HepG2 (cell line): ENCODE results near the gene SLC2A10. TPM values are rescaled to one million over a fixed set of nuclear protein-coding genes. Genes with fewer than 3 reads are reported as not detected.

Source experiments
- BHLHE40 ChIP-seq: IDR thresholded peaks from 2 replicates; pipeline ENCODE4 v1.6.1; 2011; ENCODE audit warnings: low read length, improper control_type of control experiment
- KMT2B ChIP-seq: IDR thresholded peaks from 2 replicates; pipeline ENCODE4 v1.6.1; 2016; ENCODE audit warnings: missing genetic modification reagents, missing compliant biosample characterization
- MED13 ChIP-seq: sonication (generic); formaldehyde crosslinking; IDR thresholded peaks from 2 replicates; pipeline ENCODE4 v1.5.0; 2020; ENCODE audit warnings: missing genetic modification reagents
- TOPORS ChIP-seq: sonication (generic); formaldehyde crosslinking; IDR thresholded peaks from 2 replicates; pipeline ENCODE4 v1.8.0; 2023; ENCODE audit warnings: mild to moderate bottlenecking, missing genetic modification reagents
- ZMYM2 ChIP-seq: sonication (generic); formaldehyde crosslinking; IDR thresholded peaks from 2 replicates; pipeline ENCODE4 v1.8.0; 2022; ENCODE audit warnings: mild to moderate bottlenecking, missing genetic modification reagents
- ZNF260 ChIP-seq: sonication (generic); formaldehyde crosslinking; IDR thresholded peaks from 2 replicates; pipeline ENCODE4 v1.4.0; 2020; ENCODE audit warnings: missing genetic modification reagents, low read depth, mild to moderate bottlenecking, borderline replicate concordance
- ZNF317 ChIP-seq: sonication (generic); formaldehyde crosslinking; IDR thresholded peaks from 2 replicates; pipeline ENCODE4 v1.5.0; 2020; ENCODE audit warnings: mild to moderate bottlenecking, missing genetic modification reagents
- ZNF451 ChIP-seq: sonication (generic); formaldehyde crosslinking; IDR thresholded peaks from 2 replicates; pipeline ENCODE4 v1.5.0; 2020; ENCODE audit warnings: mild to moderate bottlenecking, missing genetic modification reagents
- ZNF710 ChIP-seq: sonication (generic); formaldehyde crosslinking; IDR thresholded peaks from 2 replicates; pipeline ENCODE4 v1.5.0; 2020; ENCODE audit warnings: mild to moderate bottlenecking, missing genetic modification reagents, borderline replicate concordance
- polyA plus RNA-seq, 8 experiments: library from polyadenylated mRNA; depleted of rRNA in 3 of 8; stranded (reverse) in 7 of 8; unstranded in 1 of 8; fragments of >200 nt; fragmentation: Illumina TruSeq in 4 of 8; extraction: Trizol in 4 of 8; gene quantifications; 2 replicates each; pipeline versions ENCODE4 v1.2.1 to v1.2.3, GENCODE V29; 2011 to 2016; ENCODE audit warnings: low read depth in 4 of 8, missing spikeins in 1 of 8, mixed read lengths in 1 of 8; ENCODE audit not compliant: insufficient read depth in 1 of 8
- total RNA-seq, 5 experiments: library from RNA; depleted of rRNA; stranded (reverse); fragments of >200 nt; fragmentation: Illumina TruSeq; extraction: Trizol; gene quantifications; 2 replicates each; pipeline ENCODE4 v1.2.3, GENCODE V29; 2016; ENCODE audit warnings: low read depth in 1 of 5
- TF ChIP-seq, protein P1 (sequence below): sonication (generic); formaldehyde crosslinking; IDR thresholded peaks from 2 replicates; pipeline ENCODE4 v1.4.0; 2020; ENCODE audit warnings: missing genetic modification reagents, borderline replicate concordance
- TF ChIP-seq, protein P2 (sequence below): sonication (generic); formaldehyde crosslinking; IDR thresholded peaks from 2 replicates; pipeline ENCODE4 v1.5.0; 2020; ENCODE audit warnings: mild to moderate bottlenecking, missing genetic modification reagents, moderate library complexity
- TF ChIP-seq, protein P3 (sequence below): sonication (generic); formaldehyde crosslinking; IDR thresholded peaks from 2 replicates; pipeline ENCODE4 v1.5.1; 2020; ENCODE audit warnings: missing genetic modification reagents, mild to moderate bottlenecking, borderline replicate concordance
- TF ChIP-seq, protein P4 (sequence below): IDR thresholded peaks from 2 replicates; pipeline ENCODE4 v1.6.1; 2016; ENCODE audit warnings: missing genetic modification reagents, missing compliant biosample characterization
- TF ChIP-seq, protein P5 (sequence below): sonication (generic); formaldehyde crosslinking; IDR thresholded peaks from 2 replicates; pipeline ENCODE4 v1.5.1; 2020; ENCODE audit warnings: missing genetic modification reagents, mild to moderate bottlenecking, borderline replicate concordance

Gene SLC2A10
- total and polyA plus RNA-seq, 2 of the 13 experiments (the other 11 are each of a cell fraction or from before 2014, with no cell fraction given), result 16.0 to 18.4 TPM

GRCh38 chr20:46681032-46681854, 28.2 kb upstream of the SLC2A10 start (continued):
- 0 out of 2 replicates have a peak, but pooled peaks have one; percentile 20 for TF ChIP-seq ZNF451 (CRISPR knock-in tag)
- TF ChIP-seq KMT2B, result peak; percentile 65; the same call in 1 of the 2 replicates
- TF ChIP-seq, protein P1, sequence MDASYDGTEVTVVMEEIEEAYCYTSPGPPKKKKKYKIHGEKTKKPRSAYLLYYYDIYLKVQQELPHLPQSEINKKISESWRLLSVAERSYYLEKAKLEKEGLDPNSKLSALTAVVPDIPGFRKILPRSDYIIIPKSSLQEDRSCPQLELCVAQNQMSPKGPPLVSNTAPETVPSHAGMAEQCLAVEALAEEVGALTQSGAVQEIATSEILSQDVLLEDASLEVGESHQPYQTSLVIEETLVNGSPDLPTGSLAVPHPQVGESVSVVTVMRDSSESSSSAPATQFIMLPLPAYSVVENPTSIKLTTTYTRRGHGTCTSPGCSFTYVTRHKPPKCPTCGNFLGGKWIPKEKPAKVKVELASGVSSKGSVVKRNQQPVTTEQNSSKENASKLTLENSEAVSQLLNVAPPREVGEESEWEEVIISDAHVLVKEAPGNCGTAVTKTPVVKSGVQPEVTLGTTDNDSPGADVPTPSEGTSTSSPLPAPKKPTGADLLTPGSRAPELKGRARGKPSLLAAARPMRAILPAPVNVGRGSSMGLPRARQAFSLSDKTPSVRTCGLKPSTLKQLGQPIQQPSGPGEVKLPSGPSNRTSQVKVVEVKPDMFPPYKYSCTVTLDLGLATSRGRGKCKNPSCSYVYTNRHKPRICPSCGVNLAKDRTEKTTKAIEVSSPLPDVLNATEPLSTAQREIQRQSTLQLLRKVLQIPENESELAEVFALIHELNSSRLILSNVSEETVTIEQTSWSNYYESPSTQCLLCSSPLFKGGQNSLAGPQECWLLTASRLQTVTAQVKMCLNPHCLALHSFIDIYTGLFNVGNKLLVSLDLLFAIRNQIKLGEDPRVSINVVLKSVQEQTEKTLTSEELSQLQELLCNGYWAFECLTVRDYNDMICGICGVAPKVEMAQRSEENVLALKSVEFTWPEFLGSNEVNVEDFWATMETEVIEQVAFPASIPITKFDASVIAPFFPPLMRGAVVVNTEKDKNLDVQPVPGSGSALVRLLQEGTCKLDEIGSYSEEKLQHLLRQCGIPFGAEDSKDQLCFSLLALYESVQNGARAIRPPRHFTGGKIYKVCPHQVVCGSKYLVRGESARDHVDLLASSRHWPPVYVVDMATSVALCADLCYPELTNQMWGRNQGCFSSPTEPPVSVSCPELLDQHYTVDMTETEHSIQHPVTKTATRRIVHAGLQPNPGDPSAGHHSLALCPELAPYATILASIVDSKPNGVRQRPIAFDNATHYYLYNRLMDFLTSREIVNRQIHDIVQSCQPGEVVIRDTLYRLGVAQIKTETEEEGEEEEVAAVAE (CRISPR knock-in tag), result no peak
- TF ChIP-seq ZNF260 (CRISPR knock-in tag), result no peak
- TF ChIP-seq MED13, result no peak
- TF ChIP-seq, protein P2, sequence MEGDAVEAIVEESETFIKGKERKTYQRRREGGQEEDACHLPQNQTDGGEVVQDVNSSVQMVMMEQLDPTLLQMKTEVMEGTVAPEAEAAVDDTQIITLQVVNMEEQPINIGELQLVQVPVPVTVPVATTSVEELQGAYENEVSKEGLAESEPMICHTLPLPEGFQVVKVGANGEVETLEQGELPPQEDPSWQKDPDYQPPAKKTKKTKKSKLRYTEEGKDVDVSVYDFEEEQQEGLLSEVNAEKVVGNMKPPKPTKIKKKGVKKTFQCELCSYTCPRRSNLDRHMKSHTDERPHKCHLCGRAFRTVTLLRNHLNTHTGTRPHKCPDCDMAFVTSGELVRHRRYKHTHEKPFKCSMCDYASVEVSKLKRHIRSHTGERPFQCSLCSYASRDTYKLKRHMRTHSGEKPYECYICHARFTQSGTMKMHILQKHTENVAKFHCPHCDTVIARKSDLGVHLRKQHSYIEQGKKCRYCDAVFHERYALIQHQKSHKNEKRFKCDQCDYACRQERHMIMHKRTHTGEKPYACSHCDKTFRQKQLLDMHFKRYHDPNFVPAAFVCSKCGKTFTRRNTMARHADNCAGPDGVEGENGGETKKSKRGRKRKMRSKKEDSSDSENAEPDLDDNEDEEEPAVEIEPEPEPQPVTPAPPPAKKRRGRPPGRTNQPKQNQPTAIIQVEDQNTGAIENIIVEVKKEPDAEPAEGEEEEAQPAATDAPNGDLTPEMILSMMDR (CRISPR knock-in tag), result peak; percentile 97
- TF ChIP-seq, protein P3, sequence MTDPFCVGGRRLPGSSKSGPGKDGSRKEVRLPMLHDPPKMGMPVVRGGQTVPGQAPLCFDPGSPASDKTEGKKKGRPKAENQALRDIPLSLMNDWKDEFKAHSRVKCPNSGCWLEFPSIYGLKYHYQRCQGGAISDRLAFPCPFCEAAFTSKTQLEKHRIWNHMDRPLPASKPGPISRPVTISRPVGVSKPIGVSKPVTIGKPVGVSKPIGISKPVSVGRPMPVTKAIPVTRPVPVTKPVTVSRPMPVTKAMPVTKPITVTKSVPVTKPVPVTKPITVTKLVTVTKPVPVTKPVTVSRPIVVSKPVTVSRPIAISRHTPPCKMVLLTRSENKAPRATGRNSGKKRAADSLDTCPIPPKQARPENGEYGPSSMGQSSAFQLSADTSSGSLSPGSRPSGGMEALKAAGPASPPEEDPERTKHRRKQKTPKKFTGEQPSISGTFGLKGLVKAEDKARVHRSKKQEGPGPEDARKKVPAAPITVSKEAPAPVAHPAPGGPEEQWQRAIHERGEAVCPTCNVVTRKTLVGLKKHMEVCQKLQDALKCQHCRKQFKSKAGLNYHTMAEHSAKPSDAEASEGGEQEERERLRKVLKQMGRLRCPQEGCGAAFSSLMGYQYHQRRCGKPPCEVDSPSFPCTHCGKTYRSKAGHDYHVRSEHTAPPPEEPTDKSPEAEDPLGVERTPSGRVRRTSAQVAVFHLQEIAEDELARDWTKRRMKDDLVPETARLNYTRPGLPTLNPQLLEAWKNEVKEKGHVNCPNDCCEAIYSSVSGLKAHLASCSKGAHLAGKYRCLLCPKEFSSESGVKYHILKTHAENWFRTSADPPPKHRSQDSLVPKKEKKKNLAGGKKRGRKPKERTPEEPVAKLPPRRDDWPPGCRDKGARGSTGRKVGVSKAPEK (CRISPR knock-in tag), result no peak
- TF ChIP-seq ZNF317, result peak; percentile 15; the same call in 1 of the 2 replicates
- 0 out of 2 replicates have a peak, but pooled peaks have one; percentile 38 for TF ChIP-seq TOPORS (CRISPR knock-in tag)
- TF ChIP-seq, protein P4, sequence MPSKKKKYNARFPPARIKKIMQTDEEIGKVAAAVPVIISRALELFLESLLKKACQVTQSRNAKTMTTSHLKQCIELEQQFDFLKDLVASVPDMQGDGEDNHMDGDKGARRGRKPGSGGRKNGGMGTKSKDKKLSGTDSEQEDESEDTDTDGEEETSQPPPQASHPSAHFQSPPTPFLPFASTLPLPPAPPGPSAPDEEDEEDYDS (CRISPR knock-in tag), result peak; percentile 55; the same call in 1 of the 2 replicates
- peak; percentile 100 for TF ChIP-seq ZNF710 (CRISPR knock-in tag)
- TF ChIP-seq, protein P5, sequence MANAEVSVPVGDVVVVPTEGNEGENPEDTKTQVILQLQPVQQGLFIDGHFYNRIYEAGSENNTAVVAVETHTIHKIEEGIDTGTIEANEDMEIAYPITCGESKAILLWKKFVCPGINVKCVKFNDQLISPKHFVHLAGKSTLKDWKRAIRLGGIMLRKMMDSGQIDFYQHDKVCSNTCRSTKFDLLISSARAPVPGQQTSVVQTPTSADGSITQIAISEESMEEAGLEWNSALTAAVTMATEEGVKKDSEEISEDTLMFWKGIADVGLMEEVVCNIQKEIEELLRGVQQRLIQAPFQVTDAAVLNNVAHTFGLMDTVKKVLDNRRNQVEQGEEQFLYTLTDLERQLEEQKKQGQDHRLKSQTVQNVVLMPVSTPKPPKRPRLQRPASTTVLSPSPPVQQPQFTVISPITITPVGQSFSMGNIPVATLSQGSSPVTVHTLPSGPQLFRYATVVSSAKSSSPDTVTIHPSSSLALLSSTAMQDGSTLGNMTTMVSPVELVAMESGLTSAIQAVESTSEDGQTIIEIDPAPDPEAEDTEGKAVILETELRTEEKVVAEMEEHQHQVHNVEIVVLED (CRISPR knock-in tag), result no peak
- no peak for TF ChIP-seq ZMYM2 (CRISPR knock-in tag)
- TF ChIP-seq BHLHE40, result no peak
